T-helper 17 cell (primary cell): ENCODE measurements around the gene LRRC1. TPM values are rescaled to one million over a fixed set of nuclear protein-coding genes. Genes with fewer than 3 reads are reported as not detected.

ENCODE experiments used
- ATAC-seq: fragments of 150-1000 bp; cut with Tn5 transposase; 2 replicates; pipeline ENCODE4 v1.10.0; 2021; ENCODE audit warnings: mild to moderate bottlenecking, moderate library complexity
- DNase-seq, 3 donors: peaks; one replicate each; pipeline versions ENCODE4 v3.0.0 to v3.0.0-alpha.2; 2020 to 2021
- H3K9me3 ChIP-seq: one replicate; pipeline ENCODE4 v1.7.0; 2013; ENCODE audit warnings: low read length, mild to moderate bottlenecking; ENCODE audit not compliant: control insufficient read depth, poor library complexity, severe bottlenecking
- H3K27ac Mint-ChIP-seq: one replicate; pipeline ENCODE4 v1.8.0; 2022; ENCODE audit warnings: mild to moderate bottlenecking, moderate library complexity, mixed read lengths
- H3K27me3 Mint-ChIP-seq: one replicate; pipeline ENCODE4 v1.8.0; 2022; ENCODE audit warnings: mixed read lengths
- H3K36me3 Mint-ChIP-seq: one replicate; pipeline ENCODE4 v1.8.0; 2022; ENCODE audit warnings: low read depth, mixed read lengths
- H3K4me1 Mint-ChIP-seq: one replicate; pipeline ENCODE4 v1.8.0; 2022; ENCODE audit warnings: mild to moderate bottlenecking, mixed read lengths
- H3K4me3 Mint-ChIP-seq: one replicate; pipeline ENCODE4 v1.8.0; 2022; ENCODE audit warnings: mild to moderate bottlenecking, moderate library complexity, mixed read lengths
- total RNA-seq, 4 donors: library from RNA in 2 of 4; stranded (reverse) in 2 of 4; gene quantifications; one replicate each; pipeline ENCODE4 v1.2.3 and lab custom pipeline; 2022 to 2026

Gene LRRC1
- total RNA-seq, 2 donors from 2014 or later: 2.5 to 4.0 TPM

DNA sequence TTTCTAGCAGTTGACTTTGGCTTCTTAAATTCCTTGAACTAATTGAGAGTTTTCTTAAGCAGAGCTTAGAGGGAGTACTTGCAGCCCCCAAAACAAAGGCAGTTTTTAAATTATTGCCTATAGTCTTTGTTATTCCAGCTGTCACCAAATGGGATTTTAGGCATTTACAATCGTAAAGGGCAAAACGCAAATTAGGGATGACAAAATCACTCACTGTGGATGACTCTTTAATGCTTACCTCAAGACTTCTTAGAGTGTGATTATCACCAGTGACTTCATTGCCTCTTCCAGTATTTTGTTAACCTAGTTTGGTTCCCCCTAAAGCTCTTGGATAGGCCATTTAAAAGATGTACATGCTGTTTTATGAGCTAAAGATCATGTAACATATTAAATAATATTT lies 126.8 kb downstream of the LRRC1 start:
- no peaks in the 10 kb centered on the region for H3K4me1 Mint-ChIP-seq
- H3K27ac Mint-ChIP-seq: no peak overlapping the region
- ATAC-seq (no peak), DNase-seq (no peak)
- H3K4me3 Mint-ChIP-seq: no peak overlapping the region
- no peaks in the 10 kb centered on the region for H3K27me3 Mint-ChIP-seq
- H3K9me3 ChIP-seq: no peaks in the 10 kb centered on the region
- H3K36me3 Mint-ChIP-seq: peaks cover 7% of the 10 kb centered on the region

GRCh38 chr6:53922539-53922981 lies 127.8 kb downstream of the LRRC1 start:
- H3K36me3 Mint-ChIP-seq: peaks cover 7% of the 10 kb centered on the region
- DNase-seq (no peak), ATAC-seq (no peak)
- H3K27ac Mint-ChIP-seq: no peak overlapping the region
- no peaks in the 10 kb centered on the region for H3K4me1 Mint-ChIP-seq
- H3K4me3 Mint-ChIP-seq: no peak overlapping the region
- H3K9me3 ChIP-seq: no peaks in the 10 kb centered on the region
- no peaks in the 10 kb centered on the region for H3K27me3 Mint-ChIP-seq

- Mint-ChIP-seq H3K4me3 (no peak overlapping the region), H3K27me3 (no peaks in the 10 kb centered on the region), H3K4me1 (no peaks in the 10 kb centered on the region), H3K36me3 (peaks cover 7% of the 10 kb centered on the region), H3K27ac (no peak overlapping the region)
- DNase-seq: no peak
- no peak for ATAC-seq
- no peaks in the 10 kb centered on the region for H3K9me3 ChIP-seq
These were observed 129.5 kb downstream of the LRRC1 start for GRCh38 chr6:53924277-53924676.

- Mint-ChIP-seq H3K4me3 (no peak overlapping the region), H3K27ac (no peak overlapping the region), H3K4me1 (no peaks in the 10 kb centered on the region), H3K36me3 (peaks cover 5% of the 10 kb centered on the region), H3K27me3 (no peaks in the 10 kb centered on the region)
- ATAC-seq (no peak), DNase-seq (no peak)
- H3K9me3 ChIP-seq: no peaks in the 10 kb centered on the region
These were observed 130.1 kb downstream of the LRRC1 start for GRCh38 chr6:53924821-53925422.

GRCh38 chr6:53925891-53926290 lies 131.1 kb downstream of the LRRC1 start:
- Mint-ChIP-seq H3K4me1 (no peaks in the 10 kb centered on the region), H3K4me3 (no peak overlapping the region), H3K27ac (no peak overlapping the region), H3K36me3 (peaks cover 3% of the 10 kb centered on the region), H3K27me3 (no peaks in the 10 kb centered on the region)
- H3K9me3 ChIP-seq: no peaks in the 10 kb centered on the region
- DNase-seq (no peak), ATAC-seq (no peak)

DNA sequence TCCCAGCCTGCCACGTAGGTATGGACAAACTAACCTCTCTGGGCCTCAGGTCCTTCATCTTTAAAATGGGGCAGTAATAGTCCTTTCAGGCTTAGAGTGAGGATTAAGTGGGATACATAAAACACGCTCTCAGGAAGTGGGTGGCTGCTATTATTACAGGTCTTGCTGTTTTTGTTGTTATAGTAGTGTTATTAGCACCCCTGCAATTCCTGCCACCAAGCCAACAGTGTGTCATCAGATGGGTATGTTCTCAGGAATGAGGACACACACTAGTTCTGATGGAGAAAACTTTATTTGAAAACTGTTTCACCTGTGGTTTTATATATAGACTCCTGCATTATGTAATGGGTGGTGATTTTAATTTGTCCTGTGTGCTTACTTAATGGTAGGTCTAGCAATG lies 131.7 kb downstream of the LRRC1 start:
- H3K4me1 Mint-ChIP-seq: no peaks in the 10 kb centered on the region
- H3K36me3 Mint-ChIP-seq: peaks cover 3% of the 10 kb centered on the region
- no peak for DNase-seq
- no peak overlapping the region for H3K4me3 Mint-ChIP-seq
- no peaks in the 10 kb centered on the region for H3K9me3 ChIP-seq
- no peaks in the 10 kb centered on the region for H3K27me3 Mint-ChIP-seq
- no peak overlapping the region for H3K27ac Mint-ChIP-seq
- no peak for ATAC-seq

DNA sequence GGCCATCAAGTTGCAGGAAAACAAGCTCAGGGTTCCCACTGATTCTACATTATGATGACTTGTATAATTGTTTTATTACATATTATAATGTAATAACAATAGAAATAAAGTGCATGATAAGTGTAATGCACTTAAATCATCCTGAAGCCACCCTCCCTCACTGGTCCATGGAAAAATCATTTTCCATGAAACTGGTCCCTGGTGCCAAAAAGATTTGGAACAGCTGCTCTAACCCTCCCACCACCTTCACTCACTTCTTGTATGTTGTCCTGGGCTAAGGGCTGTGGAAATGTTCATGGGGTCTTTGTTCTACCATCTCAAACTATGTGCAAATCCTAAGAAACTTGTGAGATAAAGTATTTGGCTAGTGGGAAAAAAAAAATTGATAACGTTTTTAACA lies 133.8 kb downstream of the LRRC1 start:
- ATAC-seq: no peak
- H3K27me3 Mint-ChIP-seq: no peaks in the 10 kb centered on the region
- no peak for DNase-seq
- H3K9me3 ChIP-seq: no peaks in the 10 kb centered on the region
- no peaks in the 10 kb centered on the region for H3K4me1 Mint-ChIP-seq
- no peak overlapping the region for H3K27ac Mint-ChIP-seq
- H3K4me3 Mint-ChIP-seq: no peak overlapping the region
- no peaks in the 10 kb centered on the region for H3K36me3 Mint-ChIP-seq

- H3K9me3 ChIP-seq: no peaks in the 10 kb centered on the region
- ATAC-seq: no peak
- H3K27ac Mint-ChIP-seq: no peak overlapping the region
- H3K27me3 Mint-ChIP-seq: no peaks in the 10 kb centered on the region
- no peaks in the 10 kb centered on the region for H3K36me3 Mint-ChIP-seq
- no peak overlapping the region for H3K4me3 Mint-ChIP-seq
- no peaks in the 10 kb centered on the region for H3K4me1 Mint-ChIP-seq
- DNase-seq: no peak
These were observed 134.4 kb downstream of the LRRC1 start for GRCh38 chr6:53929041-53929820.

DNA sequence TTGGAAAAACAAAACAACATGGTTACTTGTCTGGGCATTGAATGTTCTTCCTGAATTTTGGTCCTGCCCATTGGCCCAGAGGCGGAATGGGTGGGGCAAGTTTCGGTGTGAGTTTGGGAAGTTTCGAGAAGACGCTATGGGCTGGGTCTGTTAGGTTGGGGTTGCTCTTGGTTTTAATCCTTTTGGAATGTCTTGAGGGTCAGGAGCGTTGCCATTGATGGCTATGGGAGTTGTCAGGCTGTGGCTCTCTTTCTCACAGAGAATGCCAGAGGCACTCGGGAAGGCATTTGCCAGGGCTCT lies 135.0 kb downstream of the LRRC1 start:
- H3K4me3 Mint-ChIP-seq: no peak overlapping the region
- H3K4me1 Mint-ChIP-seq: no peaks in the 10 kb centered on the region
- no peaks in the 10 kb centered on the region for H3K9me3 ChIP-seq
- ATAC-seq (no peak), DNase-seq (no peak)
- no peak overlapping the region for H3K27ac Mint-ChIP-seq
- no peaks in the 10 kb centered on the region for H3K27me3 Mint-ChIP-seq
- no peaks in the 10 kb centered on the region for H3K36me3 Mint-ChIP-seq

GRCh38 chr6:53930330-53930729 lies 135.5 kb downstream of the LRRC1 start:
- Mint-ChIP-seq H3K4me3 (no peak overlapping the region), H3K27me3 (no peaks in the 10 kb centered on the region), H3K4me1 (no peaks in the 10 kb centered on the region), H3K36me3 (no peaks in the 10 kb centered on the region), H3K27ac (no peak overlapping the region)
- no peaks in the 10 kb centered on the region for H3K9me3 ChIP-seq
- ATAC-seq (no peak), DNase-seq (no peak)

- H3K27ac Mint-ChIP-seq: no peak overlapping the region
- no peaks in the 10 kb centered on the region for H3K9me3 ChIP-seq
These were observed 136.3 kb downstream of the LRRC1 start for GRCh38 chr6:53931086-53931485.

DNA sequence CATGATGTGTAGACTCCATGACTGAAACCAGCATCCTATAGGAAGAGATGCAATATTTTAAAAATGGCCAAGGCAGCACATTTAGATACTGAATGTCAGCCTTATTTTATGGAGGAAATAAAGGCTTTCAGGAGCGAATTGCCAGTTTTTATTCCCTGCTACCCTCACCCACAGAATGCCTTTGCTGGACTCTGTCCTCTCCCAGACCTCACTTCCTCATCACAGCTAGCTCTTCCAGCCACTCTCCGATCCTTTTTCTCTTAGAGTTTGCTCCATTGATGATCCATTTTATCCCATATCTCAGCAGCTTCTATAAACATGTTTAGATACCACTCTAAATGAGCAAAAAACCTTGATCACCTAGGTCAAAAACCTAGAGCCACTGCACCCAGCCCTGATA lies 137.7 kb downstream of the LRRC1 start:
- Mint-ChIP-seq H3K27ac (no peak overlapping the region), H3K27me3 (no peaks in the 10 kb centered on the region), H3K36me3 (no peaks in the 10 kb centered on the region), H3K4me3 (no peak overlapping the region), H3K4me1 (peaks cover 3% of the 10 kb centered on the region)
- ATAC-seq (no peak), DNase-seq (no peak)
- H3K9me3 ChIP-seq: no peaks in the 10 kb centered on the region

More at GRCh38 chr6:53931086-53931485, 136.3 kb downstream of the LRRC1 start:
- Mint-ChIP-seq H3K36me3 (no peaks in the 10 kb centered on the region), H3K27me3 (no peaks in the 10 kb centered on the region), H3K4me1 (no peaks in the 10 kb centered on the region), H3K4me3 (no peak overlapping the region)
- DNase-seq (no peak), ATAC-seq (no peak)

GRCh38 chr6:53934023-53934422 lies 139.2 kb downstream of the LRRC1 start:
- DNase-seq (no peak), ATAC-seq (no peak)
- Mint-ChIP-seq H3K36me3 (no peaks in the 10 kb centered on the region), H3K27ac (no peak overlapping the region), H3K27me3 (no peaks in the 10 kb centered on the region), H3K4me3 (no peak overlapping the region), H3K4me1 (peaks cover 6% of the 10 kb centered on the region)
- H3K9me3 ChIP-seq: no peaks in the 10 kb centered on the region

- Mint-ChIP-seq H3K27me3 (peaks cover 7% of the 10 kb centered on the region), H3K4me3 (no peak overlapping the region), H3K36me3 (peaks cover 1% of the 10 kb centered on the region), H3K27ac (no peak overlapping the region), H3K4me1 (peaks cover 6% of the 10 kb centered on the region)
- no peaks in the 10 kb centered on the region for H3K9me3 ChIP-seq
- DNase-seq: no peak
- ATAC-seq: no peak
These were observed 142.7 kb downstream of the LRRC1 start for GRCh38 chr6:53937461-53937860.
